Tibial nerve (tissue), 4 donors: ENCODE results near the gene CCDC57.

Source experiments
- CTCF ChIP-seq, 5 experiments: fragments of 200-600 bp in 3 of 5; fragments of 450-650 bp in 2 of 5; sonication (generic) in 3 of 5; IDR thresholded peaks; one replicate each; pipeline ENCODE4 v1.5.1; 2016 to 2019; ENCODE audit warnings: antibody characterized with exemption in 5 of 5, mild to moderate bottlenecking in 3 of 5, moderate library complexity in 2 of 5
- EP300 ChIP-seq, 2 donors: sonication (generic); formaldehyde crosslinking; IDR thresholded peaks; one replicate each; pipeline ENCODE4 v1.6.1; 2017; ENCODE audit warnings: antibody characterized with exemption in 2 of 2, mild to moderate bottlenecking in 1 of 2

- no peak for TF ChIP-seq CTCF (IDR thresholded peaks at IDR 0.05)
- no peak for TF ChIP-seq EP300 (IDR thresholded peaks at IDR 0.05)
Observed at GRCh38 chr17:82083009-82083408, 129.6 kb downstream of the CCDC57 start.
